HT1080 (cell line): ENCODE measurements around the gene PLG. TPM values are rescaled to one million over a fixed set of nuclear protein-coding genes. Genes with fewer than 3 reads are reported as not detected.
"Not testable (repeated sequence)": the region's sequence is repeated elsewhere in the genome, so short reads cannot be mapped to it uniquely, and the experiment has no call there.

Experiments used
- DNase-seq: peaks from one replicate; pipeline ENCODE4 v3.0.0-alpha.2; 2015; ENCODE audit warnings: low read depth
- polyA plus RNA-seq, 2 experiments: library from polyadenylated mRNA; depleted of rRNA; stranded (reverse); fragments of >200 nt; gene quantifications; 2 replicates each; pipeline ENCODE4 v1.2.3, GENCODE V29; 2015
- total RNA-seq: library from RNA; depleted of rRNA; stranded (reverse); fragments of >200 nt; shearing (Covaris generic); gene quantifications from 2 replicates; pipeline ENCODE4 v1.2.3, GENCODE V29; 2014; rRNA removed

PLG gene
- total RNA-seq, result not detected in 2 replicates
- polyA plus RNA-seq (2015; cell fraction: cytosol; rRNA removed), result not detected in 2 replicates
- 0.47 TPM in 1 of 2 replicates, not detected in the other for polyA plus RNA-seq (2015; cell fraction: nucleus; rRNA removed)

GRCh38 chr6:160701918-160702680, at the start of gene PLG:
Gene PLG, plus strand, starts transcription at chr6:160702244. Its CDS starts 61 bp downstream, at chr6:160702305.
- not testable (repeated sequence) for DNase-seq

GRCh38 chr6:160659562-160659961, 42.5 kb upstream of the PLG start:
- DNase-seq, result no peak

- no peak for DNase-seq
These were observed 40.8 kb upstream of the PLG start for GRCh38 chr6:160661216-160661615.

- no peak for DNase-seq
These were observed 39.6 kb upstream of the PLG start for GRCh38 chr6:160662429-160662828.

GRCh38 chr6:160662842-160663241, 39.2 kb upstream of the PLG start:
- no peak for DNase-seq

GRCh38 chr6:160664198-160664597, 37.8 kb upstream of the PLG start, which contains the start of gene LPA:
Gene LPA, minus strand, starts transcription at chr6:160664275. Its CDS starts 61 bp downstream, at chr6:160664214.
- not testable (repeated sequence) for DNase-seq

- DNase-seq, result peak; percentile 8
These were observed 34.2 kb upstream of the PLG start for GRCh38 chr6:160667639-160668481.

- no peak for DNase-seq
These were observed 33.5 kb upstream of the PLG start for GRCh38 chr6:160668589-160668988.

- DNase-seq, result not testable (repeated sequence)
These were observed 25.6 kb upstream of the PLG start for GRCh38 chr6:160676418-160676817.

- no peak for DNase-seq
These were observed 23.8 kb upstream of the PLG start for GRCh38 chr6:160678230-160678629.

- DNase-seq, result no peak
These were observed 23.2 kb upstream of the PLG start for GRCh38 chr6:160678744-160679401.

- DNase-seq, result no peak
These were observed 22.7 kb upstream of the PLG start for GRCh38 chr6:160679402-160679769.

- not testable (repeated sequence) for DNase-seq
These were observed 16.8 kb upstream of the PLG start for GRCh38 chr6:160685101-160685761.

GRCh38 chr6:160685762-160686450, 16.1 kb upstream of the PLG start:
- DNase-seq, result no peak

GRCh38 chr6:160690458-160690857, 11.6 kb upstream of the PLG start:
- no peak for DNase-seq

GRCh38 chr6:160691617-160692016, 10.4 kb upstream of the PLG start:
- no peak for DNase-seq

GRCh38 chr6:160692369-160692959, 9.6 kb upstream of the PLG start:
- DNase-seq, result no peak

GRCh38 chr6:160695025-160695424, 7.0 kb upstream of the PLG start:
- DNase-seq, result not testable (repeated sequence)

GRCh38 chr6:160695622-160696021, 6.4 kb upstream of the PLG start:
- not testable (repeated sequence) for DNase-seq

- DNase-seq, result not testable (repeated sequence)
These were observed 5.2 kb upstream of the PLG start for GRCh38 chr6:160696884-160697283.
